ENCODE data around the gene LARGE1.

Gene LARGE1

DNA sequence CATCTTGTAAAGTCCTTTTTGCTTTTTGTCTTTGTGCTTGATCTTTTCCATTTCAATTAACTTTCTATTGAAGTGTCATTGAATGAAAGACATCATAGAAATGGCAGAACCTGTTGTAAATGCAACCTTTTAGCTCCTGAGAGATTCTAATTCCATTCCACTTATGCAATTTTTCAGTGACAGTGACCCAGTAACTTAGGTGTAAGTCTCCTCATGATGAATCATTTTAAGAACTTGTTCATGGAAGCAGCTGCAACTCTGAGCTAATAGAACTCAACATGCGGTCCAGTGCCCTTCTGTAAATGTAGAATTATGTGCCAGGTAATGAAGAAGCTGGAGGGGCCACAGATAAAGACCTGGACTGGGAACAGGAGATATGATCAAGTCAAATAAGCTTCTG is 463.8 kb downstream of the LARGE1 start:
- TF ChIP-seq CTCF (IDR thresholded peaks at IDR 0.05; ENCODE audit: insufficient read depth, missing control alignments), result no peak

DNA sequence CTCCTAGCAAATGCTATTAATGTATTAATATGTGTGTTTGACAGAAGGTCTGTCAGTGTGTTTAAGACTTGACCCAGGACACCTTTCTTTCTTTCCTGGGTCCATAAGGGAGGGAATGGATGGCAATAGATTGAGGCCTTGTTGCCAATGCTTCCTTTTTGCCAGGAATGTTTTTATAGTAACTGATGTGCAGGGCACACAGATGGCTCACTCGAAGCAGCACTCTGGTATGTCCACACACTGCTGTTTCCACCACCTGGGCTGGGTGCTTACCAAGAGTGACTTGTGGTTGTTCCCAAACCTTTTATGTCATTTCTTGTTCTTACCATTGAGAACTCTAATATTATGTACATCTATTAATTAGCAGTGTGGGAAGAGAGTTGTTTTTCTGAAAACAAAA is 465.2 kb downstream of the LARGE1 start:
- no peak for TF ChIP-seq CTCF (IDR thresholded peaks at IDR 0.05; ENCODE audit: insufficient read depth, missing control alignments)
- DNase-seq (ENCODE audit: insufficient read length, low spot score) (no peak), FAIRE-seq (no peak)

More for the DNA sequence above, 463.8 kb downstream of the LARGE1 start:
- DNase-seq (ENCODE audit: insufficient read length, low spot score) (no peak), FAIRE-seq (no peak)

- DNase-seq (ENCODE audit: insufficient read length, low spot score), result no peak
- TF ChIP-seq CTCF (IDR thresholded peaks at IDR 0.05; ENCODE audit: insufficient read depth, missing control alignments), result no peak
- no peak for FAIRE-seq
Measured at GRCh38 chr22:33451866-33452469, 468.3 kb downstream of the LARGE1 start.

DNA sequence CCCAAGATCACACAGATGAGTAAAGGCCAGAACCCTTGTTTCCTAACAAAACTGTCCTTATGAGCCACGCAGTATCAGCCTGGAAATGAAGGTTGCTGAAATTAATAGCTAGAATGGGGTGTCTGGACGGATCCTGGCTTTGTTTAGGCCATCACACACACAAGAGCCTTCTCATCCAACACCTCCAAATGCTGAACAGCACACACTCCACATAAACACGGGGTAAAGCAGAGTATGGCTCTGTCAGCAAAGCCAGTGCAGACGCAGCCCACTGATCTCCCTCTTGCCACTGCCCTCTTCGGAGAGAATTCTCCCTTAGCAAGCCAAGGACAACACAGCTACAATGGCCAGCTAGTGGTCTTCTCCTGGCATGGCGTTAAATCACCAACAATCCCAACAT is 469.5 kb downstream of the LARGE1 start:
- TF ChIP-seq CTCF (IDR thresholded peaks at IDR 0.05; ENCODE audit: insufficient read depth, missing control alignments), result no peak
- DNase-seq (ENCODE audit: insufficient read length, low spot score) (no peak), FAIRE-seq (no peak)

GRCh38 chr22:33447733-33448132 is 472.5 kb downstream of the LARGE1 start:
- no peak for FAIRE-seq
- no peak for DNase-seq (ENCODE audit: insufficient read length, low spot score)

DNA sequence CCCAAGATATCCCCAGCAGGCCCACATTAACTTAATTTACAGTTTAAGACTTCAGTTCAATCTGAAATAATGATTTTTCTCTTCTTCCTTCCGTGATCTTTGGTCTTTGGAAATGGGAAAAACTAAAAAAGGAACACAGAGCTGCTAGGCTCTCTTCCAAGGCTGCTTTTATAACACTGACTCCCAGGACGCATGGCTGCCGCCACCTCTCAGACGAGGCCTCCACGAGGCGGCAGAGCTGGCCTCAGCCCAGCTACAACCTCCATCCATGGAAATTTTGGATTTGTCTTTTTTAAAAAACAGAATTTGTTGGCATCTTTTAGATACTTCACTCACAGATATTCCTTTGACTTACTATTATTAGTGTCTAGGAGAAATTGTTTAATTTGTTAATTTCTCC is 476.6 kb downstream of the LARGE1 start:
- FAIRE-seq (no peak), DNase-seq (ENCODE audit: insufficient read length, low spot score) (no peak)
- TF ChIP-seq CTCF (IDR thresholded peaks at IDR 0.05; ENCODE audit: insufficient read depth, missing control alignments), result no peak

More at GRCh38 chr22:33447733-33448132, 472.5 kb downstream of the LARGE1 start:
- no peak for TF ChIP-seq CTCF (IDR thresholded peaks at IDR 0.05; ENCODE audit: insufficient read depth, missing control alignments)

DNA sequence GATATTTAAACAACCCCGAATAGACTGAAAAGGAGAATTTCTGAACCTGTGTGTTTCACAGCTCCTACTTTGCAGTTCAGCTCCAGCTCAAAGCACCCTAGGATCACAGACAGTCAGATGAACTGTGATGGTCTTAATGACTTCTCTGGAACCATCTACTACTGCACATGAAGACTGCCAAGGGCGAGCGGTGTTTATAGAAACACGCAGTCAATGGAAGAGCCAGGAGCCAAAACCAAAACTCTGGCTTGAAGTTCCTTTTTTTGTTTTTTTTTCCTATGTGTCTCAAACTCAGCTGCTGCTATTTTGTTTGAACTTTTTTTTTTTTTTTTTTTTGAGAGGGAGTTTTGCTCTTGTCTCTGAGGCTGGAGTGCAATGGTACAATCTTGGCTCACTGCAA is 479.5 kb downstream of the LARGE1 start:
- no peak for TF ChIP-seq CTCF (IDR thresholded peaks at IDR 0.05; ENCODE audit: insufficient read depth, missing control alignments)
- no peak for DNase-seq (ENCODE audit: insufficient read length, low spot score)
- FAIRE-seq, result no peak
